Panc1 (cell line): ENCODE measurements around the gene SDHAF4.

Source experiments
- CTCF ChIP-seq: fragments of 450-650 bp; IDR thresholded peaks from 2 replicates; pipeline ENCODE4 v1.5.1; 2017; ENCODE audit warnings: mild to moderate bottlenecking
- POLR2AphosphoS5 ChIP-seq: IDR thresholded peaks from 2 replicates; pipeline ENCODE4 v1.6.1; 2012; ENCODE audit warnings: mild to moderate bottlenecking, low read depth, low read length, moderate library complexity
- SIN3A ChIP-seq: IDR thresholded peaks from 2 replicates; pipeline ENCODE4 v1.6.1; 2012; ENCODE audit warnings: low read depth, mild to moderate bottlenecking, low read length, moderate library complexity, borderline replicate concordance; ENCODE audit not compliant: insufficient read depth
- TCF7L2 ChIP-seq: IDR thresholded peaks from 2 replicates; pipeline ENCODE4 v1.6.1; 2011; ENCODE audit warnings: mild to moderate bottlenecking, low read depth, low read length, inconsistent platforms
- TF ChIP-seq, protein P1 (sequence below), 2 experiments: IDR thresholded peaks; 2 replicates each; pipeline ENCODE4 v1.6.1; 2011 to 2012; ENCODE audit warnings: low read depth in 2 of 2, control low read depth in 1 of 2, low read length in 1 of 2, mild to moderate bottlenecking in 1 of 2, moderate library complexity in 1 of 2; ENCODE audit not compliant: insufficient read depth in 1 of 2

DNA sequence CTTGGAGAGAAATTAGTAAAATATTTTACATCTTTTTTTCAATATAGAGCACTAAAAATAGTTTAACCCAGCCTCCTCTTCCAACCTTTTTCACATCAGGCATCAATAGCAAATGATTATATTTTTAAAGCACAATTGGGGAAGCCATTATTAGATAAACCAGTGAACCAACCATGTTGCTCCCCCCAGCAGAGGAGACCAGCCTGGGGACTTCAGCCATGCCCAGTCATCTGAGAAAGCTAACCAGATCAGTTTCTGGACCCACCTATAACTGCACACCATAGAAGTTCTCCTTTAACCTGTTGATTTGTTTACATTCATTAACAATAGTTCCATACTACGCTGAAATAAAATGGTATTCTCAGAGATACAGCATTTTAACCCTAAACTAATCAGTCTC, 13.8 kb upstream of the SDHAF4 start:
- TF ChIP-seq CTCF (no peak), POLR2AphosphoS5 (no peak), TCF7L2 (no peak), SIN3A (no peak)
- TF ChIP-seq, protein P1, sequence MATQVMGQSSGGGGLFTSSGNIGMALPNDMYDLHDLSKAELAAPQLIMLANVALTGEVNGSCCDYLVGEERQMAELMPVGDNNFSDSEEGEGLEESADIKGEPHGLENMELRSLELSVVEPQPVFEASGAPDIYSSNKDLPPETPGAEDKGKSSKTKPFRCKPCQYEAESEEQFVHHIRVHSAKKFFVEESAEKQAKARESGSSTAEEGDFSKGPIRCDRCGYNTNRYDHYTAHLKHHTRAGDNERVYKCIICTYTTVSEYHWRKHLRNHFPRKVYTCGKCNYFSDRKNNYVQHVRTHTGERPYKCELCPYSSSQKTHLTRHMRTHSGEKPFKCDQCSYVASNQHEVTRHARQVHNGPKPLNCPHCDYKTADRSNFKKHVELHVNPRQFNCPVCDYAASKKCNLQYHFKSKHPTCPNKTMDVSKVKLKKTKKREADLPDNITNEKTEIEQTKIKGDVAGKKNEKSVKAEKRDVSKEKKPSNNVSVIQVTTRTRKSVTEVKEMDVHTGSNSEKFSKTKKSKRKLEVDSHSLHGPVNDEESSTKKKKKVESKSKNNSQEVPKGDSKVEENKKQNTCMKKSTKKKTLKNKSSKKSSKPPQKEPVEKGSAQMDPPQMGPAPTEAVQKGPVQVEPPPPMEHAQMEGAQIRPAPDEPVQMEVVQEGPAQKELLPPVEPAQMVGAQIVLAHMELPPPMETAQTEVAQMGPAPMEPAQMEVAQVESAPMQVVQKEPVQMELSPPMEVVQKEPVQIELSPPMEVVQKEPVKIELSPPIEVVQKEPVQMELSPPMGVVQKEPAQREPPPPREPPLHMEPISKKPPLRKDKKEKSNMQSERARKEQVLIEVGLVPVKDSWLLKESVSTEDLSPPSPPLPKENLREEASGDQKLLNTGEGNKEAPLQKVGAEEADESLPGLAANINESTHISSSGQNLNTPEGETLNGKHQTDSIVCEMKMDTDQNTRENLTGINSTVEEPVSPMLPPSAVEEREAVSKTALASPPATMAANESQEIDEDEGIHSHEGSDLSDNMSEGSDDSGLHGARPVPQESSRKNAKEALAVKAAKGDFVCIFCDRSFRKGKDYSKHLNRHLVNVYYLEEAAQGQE (IDR thresholded peaks at IDR 0.05; ENCODE audit: insufficient read depth in 1 of 2, low read depth in 2 of 2, low read length in 1 of 2): no peak
